GM12801 (cell line): ENCODE results near the gene ASTN2.

Experiments used
- CTCF ChIP-seq: IDR thresholded peaks from one replicate; pipeline ENCODE4 v1.5.1; 2011; ENCODE audit warnings: control low read depth; ENCODE audit not compliant: insufficient read length; ENCODE audit errors: extremely low read depth

Gene ASTN2

GRCh38 chr9:116721944-116722343 lies 692.9 kb downstream of the ASTN2 start:
- TF ChIP-seq CTCF, result no peak

- TF ChIP-seq CTCF, result no peak
Measured at GRCh38 chr9:116721411-116721810, 693.4 kb downstream of the ASTN2 start.

GRCh38 chr9:116720111-116720510 lies 694.7 kb downstream of the ASTN2 start:
- TF ChIP-seq CTCF, result no peak

GRCh38 chr9:116718111-116718510 lies 696.7 kb downstream of the ASTN2 start:
- no peak for TF ChIP-seq CTCF

GRCh38 chr9:116717150-116717549 lies 697.7 kb downstream of the ASTN2 start:
- TF ChIP-seq CTCF, result no peak

- TF ChIP-seq CTCF, result no peak
Measured at GRCh38 chr9:116716438-116716837, 698.4 kb downstream of the ASTN2 start.

GRCh38 chr9:116715751-116716150 lies 699.1 kb downstream of the ASTN2 start:
- no peak for TF ChIP-seq CTCF

GRCh38 chr9:116713271-116713670 lies 701.6 kb downstream of the ASTN2 start:
- TF ChIP-seq CTCF, result no peak
